HG03139 (cell line): ENCODE results near the gene FLACC1.
A peak's percentile ranks its signal among the peaks of the same experiment; 100 is the strongest.
"Not testable (repeated sequence)": the region's sequence is repeated elsewhere in the genome, so short reads cannot be mapped to it uniquely, and the experiment has no call there.

Experiments
- ATAC-seq: cut with Tn5 transposase; IDR thresholded peaks from one replicate; pipeline ENCODE4 v1.9.1; 2021; ENCODE audit not compliant: unreplicated experiment

The FLACC1 gene

DNA sequence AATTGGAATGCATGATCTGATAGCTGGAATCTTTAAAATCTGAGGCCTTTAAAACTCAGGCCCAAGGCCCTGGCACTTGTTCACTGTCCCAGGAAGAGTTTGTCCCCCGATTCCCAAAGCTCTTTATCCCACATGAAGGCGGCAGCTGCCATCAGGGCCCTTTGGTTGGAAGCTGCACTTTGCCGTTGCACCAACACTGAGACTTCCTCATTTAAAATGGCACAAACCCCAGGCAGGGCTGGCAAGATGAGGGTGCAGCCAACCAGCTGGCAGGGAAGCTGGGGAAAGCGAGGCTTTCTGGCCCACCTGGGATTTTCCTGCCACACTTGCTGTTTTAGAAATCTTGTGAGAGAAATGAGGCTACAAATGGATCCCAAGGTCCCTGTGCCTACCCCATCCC lies 6.3 kb downstream of the FLACC1 start:
- ATAC-seq: no peak

DNA sequence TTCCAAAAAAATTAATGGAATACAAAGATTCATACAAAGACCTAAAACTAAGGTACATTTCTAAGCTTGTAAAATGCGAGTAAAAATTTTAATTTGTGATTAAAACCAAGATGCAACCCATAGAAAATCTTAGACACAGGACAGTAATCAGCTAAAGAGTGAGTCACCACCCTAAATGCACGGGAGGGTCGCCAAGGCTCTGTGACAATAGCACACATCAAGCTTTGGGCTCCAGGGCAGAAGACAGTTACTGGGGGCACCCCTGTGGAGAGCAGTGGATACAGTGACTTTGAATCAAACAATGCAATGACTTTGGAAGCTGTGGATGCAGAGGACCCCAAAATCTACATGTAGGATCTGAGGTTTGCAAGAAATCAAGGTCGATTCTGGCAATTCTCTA lies 7.5 kb downstream of the FLACC1 start:
- ATAC-seq: no peak

- ATAC-seq: no peak
Observed at GRCh38 chr2:201348758-201349157, 8.4 kb downstream of the FLACC1 start.

- no peak for ATAC-seq
Observed at GRCh38 chr2:201347138-201347537, 10.0 kb downstream of the FLACC1 start.

DNA sequence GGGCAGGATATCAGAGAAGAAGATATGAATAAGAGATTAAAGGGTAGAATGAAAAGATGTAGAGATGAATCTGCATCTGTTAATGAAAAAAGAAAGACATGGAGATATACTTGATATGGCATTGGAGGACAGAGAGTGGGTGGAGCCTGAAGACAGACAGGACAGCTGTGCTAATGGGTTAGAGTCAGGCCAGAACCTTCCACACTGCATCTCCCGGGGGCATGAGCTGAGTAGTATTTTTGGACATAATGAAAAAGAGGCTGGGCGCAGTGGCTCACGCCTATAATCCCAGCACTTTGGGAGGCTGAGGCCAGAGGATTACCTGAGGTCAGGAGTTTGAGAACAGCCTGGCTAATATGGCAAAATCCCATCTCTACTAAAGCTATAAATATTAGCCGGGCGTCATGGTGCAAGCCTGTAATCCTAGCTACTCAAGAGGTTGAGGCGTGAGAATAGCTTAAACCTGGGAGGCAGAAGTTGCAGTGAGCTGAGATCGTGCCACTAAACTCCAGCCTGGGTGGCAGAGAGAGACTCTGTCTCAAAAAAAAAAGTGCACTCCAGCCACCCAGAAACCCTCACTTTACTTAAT lies 11.4 kb downstream of the FLACC1 start:
- ATAC-seq: no peak

- ATAC-seq: peak; percentile 94
Observed at GRCh38 chr2:201344663-201345366, 12.3 kb downstream of the FLACC1 start.

DNA sequence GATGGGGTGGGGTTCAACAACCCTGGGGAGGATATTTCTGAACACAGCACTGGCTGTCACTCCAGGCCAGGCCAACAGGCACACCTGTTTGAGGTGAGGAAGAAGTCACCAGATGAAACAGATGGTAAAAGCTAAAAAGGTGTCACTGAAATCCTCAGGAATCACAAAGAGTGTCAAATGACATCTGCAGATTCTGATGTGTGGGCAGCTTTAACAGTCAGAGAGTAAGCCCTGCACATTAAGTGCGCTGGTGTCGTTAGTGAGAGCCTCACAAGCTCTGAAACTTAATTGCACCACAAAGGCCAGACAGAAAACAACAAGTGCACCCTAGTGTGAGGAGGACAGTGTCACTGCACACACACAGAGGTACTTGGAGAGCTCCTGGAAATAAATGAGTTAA lies 13.6 kb downstream of the FLACC1 start:
- ATAC-seq: no peak

DNA sequence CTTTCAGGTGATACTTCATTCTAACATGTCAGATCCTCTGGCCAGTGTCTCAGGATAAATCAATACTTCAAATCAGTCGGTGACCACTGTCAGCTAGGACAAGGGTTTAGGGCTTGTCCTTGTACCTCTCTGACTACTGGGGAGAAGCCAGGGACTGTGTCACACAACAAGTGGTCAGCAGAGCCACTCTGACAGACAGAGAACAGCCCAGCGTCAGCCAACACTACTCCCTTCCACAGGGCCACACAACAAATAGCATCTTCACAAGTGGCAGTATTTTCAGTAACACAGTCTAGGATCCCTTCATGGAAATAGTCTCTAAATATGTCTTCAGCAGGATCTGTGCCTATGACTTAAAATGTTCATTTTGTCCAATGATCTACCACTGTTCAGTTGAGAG lies 14.2 kb downstream of the FLACC1 start:
- no peak for ATAC-seq

DNA sequence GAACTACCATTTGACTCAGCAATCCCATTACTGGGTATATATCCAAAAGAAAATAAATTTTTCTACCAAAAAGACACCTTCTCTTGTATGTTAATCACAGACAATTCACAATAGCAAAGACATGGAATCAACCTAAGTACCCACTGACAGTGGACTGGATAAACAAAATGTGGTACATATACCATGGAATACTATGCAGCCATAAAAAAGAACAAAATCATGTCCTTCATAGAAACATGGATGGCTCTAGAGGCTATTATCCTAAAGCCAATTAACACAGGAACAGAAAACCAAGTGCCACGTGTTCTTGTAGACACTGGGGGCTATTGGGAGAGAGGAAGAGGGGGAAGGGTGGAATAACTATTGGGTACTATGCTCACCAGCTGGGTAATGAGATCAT lies 27.7 kb downstream of the FLACC1 start:
- ATAC-seq: no peak

- no peak for ATAC-seq
Observed at GRCh38 chr2:201327678-201328077, 29.5 kb downstream of the FLACC1 start.

DNA sequence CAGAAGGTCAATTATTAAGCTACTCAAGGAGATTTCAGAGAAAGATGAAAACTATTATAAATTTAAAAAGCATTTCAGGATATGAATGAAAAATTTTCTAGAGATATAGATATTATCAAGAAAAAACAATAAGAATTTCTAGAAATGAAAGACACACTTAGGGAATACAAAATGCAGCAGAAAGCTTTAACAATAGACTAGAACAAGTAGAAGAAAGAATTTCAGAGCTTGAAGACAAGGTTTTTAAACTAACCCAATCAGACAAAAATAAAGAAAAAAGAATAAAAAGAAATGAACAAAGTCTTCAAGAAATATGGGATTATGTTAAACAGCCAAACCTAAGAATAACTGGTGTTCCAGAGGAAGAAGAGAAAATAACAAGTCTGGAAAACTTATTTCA lies 34.4 kb downstream of the FLACC1 start:
- no peak for ATAC-seq

- no peak for ATAC-seq
Observed at GRCh38 chr2:201320701-201321100, 36.4 kb downstream of the FLACC1 start.

- ATAC-seq: no peak
Observed at GRCh38 chr2:201320257-201320656, 36.9 kb downstream of the FLACC1 start.

GRCh38 chr2:201319511-201319910 lies 37.6 kb downstream of the FLACC1 start:
- ATAC-seq: no peak

- no peak for ATAC-seq
Observed at GRCh38 chr2:201313362-201313761, 43.8 kb downstream of the FLACC1 start.

DNA sequence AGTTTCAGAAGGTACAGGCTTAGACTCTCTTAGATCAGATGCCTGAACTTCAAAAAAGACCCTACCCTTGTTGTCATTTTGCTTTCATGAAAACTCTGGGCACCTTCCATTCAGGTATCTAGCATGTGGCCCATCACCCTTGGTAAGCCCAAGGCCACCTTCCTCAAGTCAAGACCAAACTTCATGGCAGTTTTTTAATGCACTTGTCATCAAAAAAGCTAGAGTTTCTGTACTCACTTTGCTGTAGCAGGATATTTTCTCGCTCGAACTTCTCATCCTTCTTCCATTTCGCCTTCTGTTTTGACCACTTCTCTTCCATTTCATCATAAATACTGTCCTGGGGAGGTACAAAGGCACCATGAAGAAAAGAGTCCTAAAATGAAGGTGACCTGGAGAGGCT lies 48.2 kb downstream of the FLACC1 start:
- no peak for ATAC-seq

GRCh38 chr2:201307876-201308275 lies 49.3 kb downstream of the FLACC1 start:
- ATAC-seq: no peak

- ATAC-seq: not testable (repeated sequence)
Observed at GRCh38 chr2:201299929-201300328, 57.2 kb downstream of the FLACC1 start.

DNA sequence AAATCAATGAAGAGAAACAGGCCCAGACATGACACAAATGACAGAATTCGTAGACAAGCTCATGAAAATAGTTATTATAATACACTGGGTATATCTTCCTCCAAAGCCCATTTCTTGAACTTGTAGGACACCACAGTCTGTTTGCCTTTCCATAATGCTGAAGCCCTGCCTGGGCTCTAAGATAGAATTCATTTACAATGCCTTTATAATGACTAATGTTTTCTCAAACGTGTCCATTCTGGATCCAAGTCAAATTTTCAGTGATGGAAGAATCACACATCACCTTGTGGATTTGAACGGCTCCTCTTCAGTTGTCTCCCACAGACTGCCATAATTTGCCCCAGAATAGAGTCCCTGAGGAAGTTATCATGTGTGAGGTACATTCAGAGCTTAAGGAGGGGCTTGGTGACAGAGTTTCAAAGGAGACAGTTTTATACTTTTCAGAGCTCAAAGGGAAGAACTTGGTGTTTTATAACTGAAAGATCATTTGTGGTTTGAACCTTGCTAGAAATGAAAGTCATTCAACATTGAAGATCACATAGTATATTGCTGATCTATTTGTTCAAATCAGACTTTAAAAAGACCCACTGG lies 58.6 kb downstream of the FLACC1 start:
- no peak for ATAC-seq

DNA sequence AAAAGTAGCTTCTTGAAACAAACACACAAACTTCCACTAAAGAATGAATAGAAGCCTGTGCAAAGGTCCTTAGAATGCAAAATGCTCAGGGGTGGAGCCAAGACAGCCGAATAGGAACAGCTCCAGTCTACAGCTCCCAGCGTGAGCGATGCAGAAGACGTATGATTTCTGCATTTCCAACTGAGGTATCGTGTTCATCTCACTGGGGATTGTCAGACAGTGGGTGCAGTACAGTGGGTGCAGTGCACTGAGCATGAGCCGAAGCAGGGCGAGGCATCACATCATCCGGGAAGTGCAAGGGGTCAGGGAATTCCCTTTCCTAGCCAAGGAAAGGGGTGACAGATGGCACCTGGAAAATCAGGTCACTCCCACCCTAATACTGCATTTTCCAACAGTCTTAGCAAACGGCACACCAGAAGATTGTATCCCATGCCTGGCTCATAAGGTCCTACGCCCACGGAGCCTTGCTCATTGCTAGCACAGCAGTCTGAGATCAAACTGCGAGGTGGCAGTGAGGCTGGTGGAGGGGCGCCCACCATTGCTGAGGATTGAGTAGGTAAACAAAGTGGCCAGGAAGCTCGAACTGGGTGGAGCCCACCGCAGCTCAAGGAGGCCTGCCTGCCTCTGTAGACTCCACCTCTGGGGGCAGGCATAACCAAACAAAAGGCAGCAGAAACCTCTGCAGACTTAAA lies 66.5 kb downstream of the FLACC1 start:
- ATAC-seq: not testable (repeated sequence)

DNA sequence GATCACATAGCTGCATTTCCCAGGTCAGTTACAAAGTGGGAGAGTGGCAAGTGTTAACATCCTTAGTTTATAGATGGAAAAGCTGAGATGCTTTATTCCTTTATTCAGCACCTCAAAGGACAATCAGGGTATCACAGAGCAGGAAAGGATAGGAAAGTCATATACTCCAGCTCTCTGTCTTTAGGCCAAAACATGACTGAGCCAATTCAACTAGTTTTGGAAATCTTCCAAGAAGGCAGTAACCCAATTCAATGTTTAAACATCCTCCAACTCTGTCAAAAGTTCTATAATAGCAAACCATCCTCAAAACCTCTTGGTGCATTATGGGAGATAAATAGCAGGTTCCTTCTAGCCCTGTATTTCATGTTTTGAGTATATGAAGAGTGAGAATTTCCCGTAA lies 71.6 kb downstream of the FLACC1 start:
- ATAC-seq: no peak
